ENCODE data around the gene NT5C. TPM values are rescaled to one million over a fixed set of nuclear protein-coding genes. Genes with fewer than 3 reads are reported as not detected.

NT5C gene
- total RNA-seq, 4 donors from 2014 or later: 62.8 to 111 (median 68.0) TPM

GRCh38 chr17:75105126-75106080, 26.1 kb downstream of the NT5C start:
- DNase-seq: peak in 1 of 2 donors; percentile 41
- intact Hi-C loops (cut with DNase I; ENCODE audit: low total_unique reads): no loop called here
- Histone ChIP-seq H3K4me3 (no peak overlapping the region), H3K36me3 (peaks cover 0 to 3% of the 10 kb centered on the region in 2 donors), H3K27me3 (no peaks in the 10 kb centered on the region), H3K4me1 (peaks cover 5 to 10% of the 10 kb centered on the region in 2 donors), H3K27ac (no peak overlapping the region), H3K9me3 (no peaks in the 10 kb centered on the region)
- TF ChIP-seq POLR2A (IDR thresholded peaks at IDR 0.05) (no peak), CTCF (IDR thresholded peaks at IDR 0.05 in 4 of 5, conservative IDR thresholded peaks at IDR 0.05 in 1 of 5) (peak; percentile 53 to 74 (median 71))
- in situ Hi-C loops (cut with MboI; ENCODE audit: low sequenced_read_pairs in 4 of 4): no loop called here
- peak; percentile 45 to 48 for ATAC-seq

GRCh38 chr17:75103601-75104554, 27.7 kb downstream of the NT5C start:
- TF ChIP-seq CTCF (IDR thresholded peaks at IDR 0.05 in 4 of 5, conservative IDR thresholded peaks at IDR 0.05 in 1 of 5): no peak
- TF ChIP-seq POLR2A (IDR thresholded peaks at IDR 0.05): no peak
- no peak for ATAC-seq
- Histone ChIP-seq H3K36me3 (peaks cover 0 to 5% of the 10 kb centered on the region in 2 donors), H3K9me3 (no peaks in the 10 kb centered on the region), H3K27ac (no peak overlapping the region), H3K4me1 (no peaks in the 10 kb centered on the region), H3K4me3 (no peak overlapping the region), H3K27me3 (no peaks in the 10 kb centered on the region)
- intact Hi-C loops (cut with DNase I; ENCODE audit: low total_unique reads): no loop called here
- no peak for DNase-seq
- in situ Hi-C loops (cut with MboI; ENCODE audit: low sequenced_read_pairs in 4 of 4): no loop called here

GRCh38 chr17:75102385-75102821, 29.1 kb downstream of the NT5C start:
- no peak for ATAC-seq
- intact Hi-C loops (cut with DNase I; ENCODE audit: low total_unique reads) (no loop called here), in situ Hi-C loops (cut with MboI; ENCODE audit: low sequenced_read_pairs in 4 of 4) (no loop called here)

More at GRCh38 chr17:75102385-75102821, 29.1 kb downstream of the NT5C start:
- H3K4me1 ChIP-seq: no peaks in the 10 kb centered on the region
- TF ChIP-seq CTCF (IDR thresholded peaks at IDR 0.05 in 4 of 5, conservative IDR thresholded peaks at IDR 0.05 in 1 of 5) (no peak), POLR2A (IDR thresholded peaks at IDR 0.05) (no peak)
- H3K36me3 ChIP-seq: peaks cover 0 to 5% of the 10 kb centered on the region in 2 donors
- no peaks in the 10 kb centered on the region for H3K27me3 ChIP-seq
- no peak overlapping the region for H3K27ac ChIP-seq
- DNase-seq: no peak
- H3K4me3 ChIP-seq: no peak overlapping the region
- no peaks in the 10 kb centered on the region for H3K9me3 ChIP-seq

Data from gastrocnemius medialis (tissue), 4 donors.